ENCODE measurements around the gene PEX6. TPM values are rescaled to one million over a fixed set of nuclear protein-coding genes. Genes with fewer than 3 reads are reported as not detected.

The PEX6 gene
- total RNA-seq, 4 donors from 2014 or later, result 23.7 to 39.9 (median 28.4) TPM

GRCh38 chr6:43016176-43016942 is 37.4 kb upstream of the PEX6 start:
- Histone ChIP-seq H3K27me3 (no peaks in the 10 kb centered on the region), H3K36me3 (peaks cover 11 to 13% of the 10 kb centered on the region in 2 donors), H3K27ac (peak overlapping the region in 2 of 3 donors; percentile 17 to 64), H3K4me1 (peaks cover 35 to 47% of the 10 kb centered on the region in 2 donors), H3K4me3 (replicated peaks in 1 of 3) (no peak overlapping the region), H3K9me3 (no peaks in the 10 kb centered on the region)
- DNase-seq, result peak; percentile 25 to 37
- TF ChIP-seq CTCF (IDR thresholded peaks at IDR 0.05) (no peak), POLR2A (IDR thresholded peaks at IDR 0.05) (no peak)
- intact Hi-C loops (cut with DNase I), result loop anchor here (5.0 to 10.0 kb wide), 3 partner anchors 36 to 112 kb away; partner anchors contain the start of genes CUL7 and PEX6
- WGBS, 2 donors, result 63 to 69% methylated on average over 7 of the region's 7 CpGs

- Histone ChIP-seq H3K9me3 (no peaks in the 10 kb centered on the region), H3K4me3 (replicated peaks in 1 of 3) (peak overlapping the region; percentile 29 to 73 (median 61)), H3K27ac (peak overlapping the region; percentile 30 to 58 (median 42)), H3K27me3 (no peaks in the 10 kb centered on the region), H3K4me1 (peaks cover 28 to 39% of the 10 kb centered on the region in 2 donors), H3K36me3 (peaks cover 20 to 22% of the 10 kb centered on the region in 2 donors)
- DNase-seq, result no peak
- intact Hi-C loops (cut with DNase I), result loop anchor here (10.0 kb wide), 1 partner anchor 110 kb away; no protein-coding TSS in a partner anchor
- 0 to 2% methylated on average over 7 of the region's 7 CpGs for WGBS, 2 donors
- TF ChIP-seq POLR2A (IDR thresholded peaks at IDR 0.05), result no peak
- no peak for TF ChIP-seq CTCF (IDR thresholded peaks at IDR 0.05)
Observed at GRCh38 chr6:43014434-43014909, 35.5 kb upstream of the PEX6 start.

GRCh38 chr6:43013843-43014433 is 35.0 kb upstream of the PEX6 start, which contains the start of the genes KLHDC3 and MEA1:
Gene KLHDC3 (plus strand): TSS chr6:43014249. CDS start chr6:43017193, 2,944 bp downstream.
Gene MEA1 (minus strand): TSS chr6:43013946. CDS start chr6:43013813, 133 bp downstream.
- Histone ChIP-seq H3K4me1 (peaks cover 28 to 39% of the 10 kb centered on the region in 2 donors), H3K4me3 (replicated peaks in 1 of 3) (peak within 1 kb of the TSS; percentile 46 to 73 (median 61)), H3K36me3 (peaks cover 22 to 24% of the 10 kb centered on the region in 2 donors), H3K27ac (peak within 1 kb of the TSS; percentile 42 to 69 (median 67)), H3K9me3 (no peaks in the 10 kb centered on the region), H3K27me3 (no peaks in the 10 kb centered on the region)
- TF ChIP-seq CTCF (IDR thresholded peaks at IDR 0.05), result no peak
- TF ChIP-seq POLR2A (IDR thresholded peaks at IDR 0.05), result peak in 1 of 2 donors; percentile 66
- peak; percentile 100 for DNase-seq
- WGBS, 2 donors, result 0% methylated on average over 32 to 40 of the region's 51 CpGs
- intact Hi-C loops (cut with DNase I), result loop anchor here (10.0 kb wide), 1 partner anchor 109 kb away; no protein-coding TSS in a partner anchor

GRCh38 chr6:43013097-43013842 is 34.3 kb upstream of the PEX6 start:
- H3K27me3 ChIP-seq, result no peaks in the 10 kb centered on the region
- peaks cover 28 to 39% of the 10 kb centered on the region in 2 donors for H3K4me1 ChIP-seq
- no peak for TF ChIP-seq CTCF (IDR thresholded peaks at IDR 0.05)
- no peak for TF ChIP-seq POLR2A (IDR thresholded peaks at IDR 0.05)
- H3K27ac ChIP-seq, result peak overlapping the region in 2 of 3 donors; percentile 67 to 69
- peak overlapping the region; percentile 41 to 73 (median 46) for H3K4me3 ChIP-seq (replicated peaks in 1 of 3)
- H3K9me3 ChIP-seq, result no peaks in the 10 kb centered on the region
- 2 to 4% methylated on average over 24 to 25 of the region's 25 CpGs for WGBS, 2 donors
- H3K36me3 ChIP-seq, result peaks cover 22 to 27% of the 10 kb centered on the region in 2 donors
- intact Hi-C loops (cut with DNase I), result loop anchor here (10.0 kb wide), 1 partner anchor 108 kb away; no protein-coding TSS in a partner anchor
- no peak for DNase-seq
